ENCODE results near the gene CAMK1D. TPM values are rescaled to one million over a fixed set of nuclear protein-coding genes. Genes with fewer than 3 reads are reported as not detected.
"Not testable (repeated sequence)": the region's sequence is repeated elsewhere in the genome, so short reads cannot be mapped to it uniquely, and the experiment has no call there.

The CAMK1D gene
- total RNA-seq, 1 donor from 2014 or later, result 36.3 TPM

DNA sequence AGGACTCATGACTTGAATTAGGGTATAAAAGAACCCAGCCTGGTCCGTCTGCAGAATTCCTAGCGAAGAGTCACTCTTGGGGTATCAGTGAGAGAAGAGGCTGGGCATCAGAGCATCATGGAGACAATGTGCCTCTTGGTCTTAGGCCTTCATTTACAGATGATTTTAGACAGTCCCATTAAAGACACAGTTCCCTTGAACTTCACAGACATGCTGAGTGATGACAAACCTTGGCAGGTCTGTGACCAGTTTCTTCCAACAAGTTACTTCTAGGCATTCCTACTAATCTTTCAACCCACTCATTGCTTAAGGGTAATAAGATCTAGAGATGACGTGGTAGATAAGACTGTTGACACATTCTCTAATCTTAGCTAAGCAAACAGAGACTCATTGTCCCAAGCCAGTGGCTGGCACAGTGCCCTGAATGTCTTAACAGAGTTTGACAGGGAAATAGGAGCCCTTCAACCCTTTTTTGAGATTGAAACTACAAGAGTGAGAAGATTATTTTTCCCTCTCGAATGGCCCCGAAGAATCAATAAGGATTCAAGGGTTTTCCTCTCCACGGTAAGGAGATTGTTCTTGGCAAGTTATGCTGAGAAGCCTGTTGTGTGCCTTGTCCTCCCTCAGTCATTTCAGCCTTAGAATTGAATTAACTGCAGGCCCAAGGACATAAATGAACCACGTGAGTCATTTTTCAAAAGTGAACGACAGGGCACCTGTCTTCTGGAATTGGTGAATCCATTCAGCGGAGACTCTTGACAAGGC is 371.1 kb downstream of the CAMK1D start:
- peak overlapping the region; percentile 72 for H3K27ac Mint-ChIP-seq (ENCODE audit: unreplicated experiment)
- no peaks in the 10 kb centered on the region for H3K9me3 Mint-ChIP-seq (ENCODE audit: low read depth)
- DNase-seq (ENCODE audit: low spot score), result no peak
- TF ChIP-seq, protein P1, sequence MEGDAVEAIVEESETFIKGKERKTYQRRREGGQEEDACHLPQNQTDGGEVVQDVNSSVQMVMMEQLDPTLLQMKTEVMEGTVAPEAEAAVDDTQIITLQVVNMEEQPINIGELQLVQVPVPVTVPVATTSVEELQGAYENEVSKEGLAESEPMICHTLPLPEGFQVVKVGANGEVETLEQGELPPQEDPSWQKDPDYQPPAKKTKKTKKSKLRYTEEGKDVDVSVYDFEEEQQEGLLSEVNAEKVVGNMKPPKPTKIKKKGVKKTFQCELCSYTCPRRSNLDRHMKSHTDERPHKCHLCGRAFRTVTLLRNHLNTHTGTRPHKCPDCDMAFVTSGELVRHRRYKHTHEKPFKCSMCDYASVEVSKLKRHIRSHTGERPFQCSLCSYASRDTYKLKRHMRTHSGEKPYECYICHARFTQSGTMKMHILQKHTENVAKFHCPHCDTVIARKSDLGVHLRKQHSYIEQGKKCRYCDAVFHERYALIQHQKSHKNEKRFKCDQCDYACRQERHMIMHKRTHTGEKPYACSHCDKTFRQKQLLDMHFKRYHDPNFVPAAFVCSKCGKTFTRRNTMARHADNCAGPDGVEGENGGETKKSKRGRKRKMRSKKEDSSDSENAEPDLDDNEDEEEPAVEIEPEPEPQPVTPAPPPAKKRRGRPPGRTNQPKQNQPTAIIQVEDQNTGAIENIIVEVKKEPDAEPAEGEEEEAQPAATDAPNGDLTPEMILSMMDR (IDR thresholded peaks at IDR 0.05), result no peak
- no peak overlapping the region for H3K4me3 Mint-ChIP-seq (ENCODE audit: unreplicated experiment)
- H3K4me1 Mint-ChIP-seq (ENCODE audit: low read depth), result peaks cover 33% of the 10 kb centered on the region
- H3K36me3 Mint-ChIP-seq (ENCODE audit: low read depth), result peaks cover 1% of the 10 kb centered on the region
- H3K27me3 Mint-ChIP-seq (ENCODE audit: low read depth), result no peaks in the 10 kb centered on the region

DNA sequence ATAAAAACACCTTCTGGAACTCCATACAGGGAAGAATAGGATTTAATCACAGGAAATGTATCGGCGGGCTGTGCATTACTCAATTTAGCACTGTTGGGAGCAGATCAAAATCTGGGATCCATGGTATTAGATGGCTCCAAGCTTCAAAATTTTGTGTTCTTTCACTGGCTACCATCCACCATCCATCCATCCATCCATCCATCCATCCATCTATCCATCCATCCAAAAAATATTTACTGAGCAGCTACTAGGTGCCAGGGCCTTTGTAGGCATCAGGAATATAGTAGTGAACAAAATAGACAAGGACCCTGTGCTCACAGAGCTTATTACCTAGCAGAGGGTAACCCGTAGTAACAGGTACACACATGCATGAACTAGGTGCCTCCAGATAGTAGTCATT is 372.0 kb downstream of the CAMK1D start:
- H3K9me3 Mint-ChIP-seq (ENCODE audit: low read depth), result no peaks in the 10 kb centered on the region
- DNase-seq (ENCODE audit: low spot score), result no peak
- TF ChIP-seq, protein P1 (IDR thresholded peaks at IDR 0.05), result no peak
- no peaks in the 10 kb centered on the region for H3K27me3 Mint-ChIP-seq (ENCODE audit: low read depth)
- H3K27ac Mint-ChIP-seq (ENCODE audit: unreplicated experiment), result no peak overlapping the region
- peaks cover 1% of the 10 kb centered on the region for H3K36me3 Mint-ChIP-seq (ENCODE audit: low read depth)
- peaks cover 35% of the 10 kb centered on the region for H3K4me1 Mint-ChIP-seq (ENCODE audit: low read depth)
- H3K4me3 Mint-ChIP-seq (ENCODE audit: unreplicated experiment), result no peak overlapping the region

DNA sequence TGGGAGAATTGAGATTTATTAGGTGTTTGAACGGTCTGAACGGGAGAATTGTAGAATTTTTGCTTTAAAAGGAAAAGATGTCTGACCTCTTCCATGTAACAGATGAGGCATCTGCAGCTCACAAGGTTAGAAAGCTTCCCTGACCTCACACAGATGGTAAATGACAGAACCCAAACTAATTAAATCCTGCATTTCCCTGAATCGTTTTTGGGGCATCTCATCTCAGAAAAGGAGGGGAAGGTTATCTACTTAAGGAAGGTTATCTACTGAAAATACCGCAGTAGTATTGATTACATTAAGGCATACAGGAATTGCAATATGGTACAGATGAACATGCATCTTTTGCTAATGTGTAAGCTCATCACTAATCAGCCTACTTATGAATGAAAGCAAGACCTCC is 373.9 kb downstream of the CAMK1D start:
- no peak for DNase-seq (ENCODE audit: low spot score)
- Mint-ChIP-seq H3K4me1 (ENCODE audit: low read depth) (peaks cover 43% of the 10 kb centered on the region), H3K9me3 (ENCODE audit: low read depth) (no peaks in the 10 kb centered on the region), H3K27me3 (ENCODE audit: low read depth) (no peaks in the 10 kb centered on the region), H3K27ac (ENCODE audit: unreplicated experiment) (no peak overlapping the region), H3K36me3 (ENCODE audit: low read depth) (peaks cover 1% of the 10 kb centered on the region), H3K4me3 (ENCODE audit: unreplicated experiment) (no peak overlapping the region)
- TF ChIP-seq, protein P1 (IDR thresholded peaks at IDR 0.05), result no peak

DNA sequence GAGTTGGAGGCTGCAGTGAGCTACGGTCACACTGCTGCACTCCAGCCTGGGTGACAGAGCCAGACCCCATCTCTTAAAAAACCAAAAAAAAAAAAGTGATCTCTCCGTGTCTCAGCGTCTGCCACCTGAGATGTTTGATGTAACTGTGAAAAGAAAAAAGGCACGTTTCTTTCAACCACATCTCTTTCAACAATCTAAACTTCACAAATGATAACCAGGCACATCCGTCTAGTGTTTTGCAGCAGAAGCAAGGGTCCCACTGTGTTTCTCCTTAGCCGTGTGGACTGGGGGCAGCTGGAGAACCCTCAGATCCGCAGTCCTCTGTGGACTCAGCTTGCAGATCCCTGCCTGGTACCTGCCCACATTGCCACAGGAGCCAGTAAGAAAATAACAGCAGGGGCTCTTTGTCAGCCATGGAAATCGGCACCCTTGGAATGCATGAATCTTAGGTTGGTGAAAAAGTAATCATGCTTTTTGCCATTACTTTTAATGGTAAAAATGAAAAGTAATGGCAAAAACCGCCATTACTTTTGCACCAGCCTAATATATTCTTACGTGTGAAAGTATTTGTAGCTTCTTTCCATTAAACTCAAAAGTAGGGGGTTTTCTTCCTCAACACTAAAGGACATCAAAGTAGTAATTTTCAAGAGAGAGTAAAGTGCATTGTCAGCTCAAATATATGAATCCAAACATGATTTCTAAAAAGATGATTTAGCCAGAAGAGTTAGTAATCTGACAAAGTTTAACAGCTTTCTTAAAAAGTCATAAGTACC is 375.6 kb downstream of the CAMK1D start:
- no peak for DNase-seq (ENCODE audit: low spot score)
- Mint-ChIP-seq H3K9me3 (ENCODE audit: low read depth) (no peaks in the 10 kb centered on the region), H3K27ac (ENCODE audit: unreplicated experiment) (no peak overlapping the region), H3K4me3 (ENCODE audit: unreplicated experiment) (no peak overlapping the region), H3K4me1 (ENCODE audit: low read depth) (peaks cover 33% of the 10 kb centered on the region), H3K36me3 (ENCODE audit: low read depth) (peaks cover 1% of the 10 kb centered on the region), H3K27me3 (ENCODE audit: low read depth) (no peaks in the 10 kb centered on the region)
- TF ChIP-seq, protein P1 (IDR thresholded peaks at IDR 0.05), result no peak

DNA sequence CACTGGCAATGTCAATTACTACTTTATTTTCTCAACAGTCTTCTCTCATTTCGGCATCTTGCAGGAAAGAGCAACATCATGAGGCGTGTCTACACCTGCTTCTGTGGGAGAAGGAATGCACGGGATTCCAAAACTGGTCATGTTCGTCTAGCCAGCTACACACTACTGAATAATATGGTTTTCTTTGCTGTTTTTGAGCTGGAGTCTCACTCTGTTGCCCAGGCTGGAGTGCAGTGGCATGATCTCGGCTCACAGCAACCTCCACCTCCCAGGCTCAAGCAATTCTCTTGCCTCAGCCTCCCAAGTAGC is 376.2 kb downstream of the CAMK1D start:
- not testable (repeated sequence) for H3K9me3 Mint-ChIP-seq (ENCODE audit: low read depth)

More for the DNA sequence above, 376.2 kb downstream of the CAMK1D start:
- not testable (repeated sequence) for H3K27me3 Mint-ChIP-seq (ENCODE audit: low read depth); H3K36me3 Mint-ChIP-seq (ENCODE audit: low read depth); H3K27ac Mint-ChIP-seq (ENCODE audit: unreplicated experiment); DNase-seq (ENCODE audit: low spot score); H3K4me3 Mint-ChIP-seq (ENCODE audit: unreplicated experiment)
- H3K4me1 Mint-ChIP-seq (ENCODE audit: low read depth), result peaks cover 27% of the 10 kb centered on the region
